Transverse colon (tissue), 4 donors: Measurements from ENCODE around the gene PRR5L. TPM values are rescaled to one million over a fixed set of nuclear protein-coding genes. Genes with fewer than 3 reads are reported as not detected.
A peak's percentile ranks its signal among the peaks of the same experiment; 100 is the strongest.

Experiments
- DNase-seq: peaks from one replicate; pipeline ENCODE4 v3.0.0-alpha.2; 2019
- H3K27ac ChIP-seq, 4 donors: fragments of 200-600 bp; sonication (generic); 2 replicates each; pipeline ENCODE4 v1.5.1; 2016 to 2018; ENCODE audit warnings: inconsistent platforms in 4 of 4
- H3K27me3 ChIP-seq: fragments of 200-600 bp; sonication (generic); 2 replicates; pipeline ENCODE4 v1.5.1; 2017; ENCODE audit warnings: inconsistent platforms
- H3K36me3 ChIP-seq, 4 donors: fragments of 200-600 bp; sonication (generic); 2 replicates each; pipeline ENCODE4 v1.5.1; 2017 to 2019; ENCODE audit warnings: inconsistent platforms in 4 of 4
- H3K4me1 ChIP-seq, 4 donors: fragments of 200-600 bp; sonication (generic); 2 replicates each; pipeline ENCODE4 v1.5.1; 2017 to 2020; ENCODE audit warnings: inconsistent platforms in 4 of 4
- H3K4me3 ChIP-seq, 4 donors: fragments of 200-600 bp; sonication (generic); 1 replicate in 1 of 4; 2 replicates in 3 of 4; pipeline versions ENCODE4 v1.5.1 to v1.6.1; 2017 to 2019; ENCODE audit warnings: inconsistent platforms in 4 of 4
- H3K9me3 ChIP-seq, 2 donors: fragments of 200-600 bp; sonication (generic); 2 replicates each; pipeline ENCODE4 v1.5.1; 2017 to 2019; ENCODE audit warnings: inconsistent platforms in 2 of 2
- EP300 ChIP-seq: sonication (generic); formaldehyde crosslinking; IDR thresholded peaks from one replicate; pipeline ENCODE4 v1.6.1; 2017; ENCODE audit warnings: antibody characterized with exemption, low read depth
- POLR2A ChIP-seq: fragments of 450-650 bp; IDR thresholded peaks from one replicate; pipeline ENCODE4 v1.6.1; 2016; ENCODE audit warnings: antibody characterized with exemption, mild to moderate bottlenecking, moderate library complexity
- POLR2AphosphoS5 ChIP-seq, 3 donors: sonication (generic); formaldehyde crosslinking; IDR thresholded peaks; one replicate each; pipeline ENCODE4 v1.6.1; 2016; ENCODE audit warnings: antibody characterized with exemption in 3 of 3
- WGBS, 2 donors: methylation state at CpG; one replicate each; pipeline ENCODE4 v1.1.5; 2018; ENCODE audit warnings: low coverage in 1 of 2; 5-methylcytosine and 5-hydroxymethylcytosine counted together
- in situ Hi-C, 4 donors: fragments of 200-750 bp; cut with MboI; loops; one replicate each; pipeline versions ENCODE4 v1.15.0 to v1.15.1; 2017; ENCODE audit warnings: low sequenced_read_pairs in 3 of 4, low pct_ligation_motif_present in 1 of 4, low pct_unique_long_range_greater_than_20kb in 1 of 4
- intact Hi-C: fragments of 100-400 bp; cut with DNase I; formaldehyde crosslinking; loops from one replicate; pipeline ENCODE4 v1.15.1; 2023; ENCODE audit warnings: low total_unique reads
- total RNA-seq, 4 donors: library from RNA; depleted of rRNA; stranded (reverse); fragments of >200 nt; gene quantifications; one replicate each; pipeline ENCODE4 v1.1.0, GENCODE V29; 2016
- TF ChIP-seq, protein P1 (sequence below), 5 experiments: fragments of 200-600 bp in 3 of 5; fragments of 450-650 bp in 2 of 5; sonication (generic) in 3 of 5; IDR thresholded peaks; 1 replicate in 2 of 5; 2 replicates in 3 of 5; pipeline ENCODE4 v1.5.1; 2016 to 2017; ENCODE audit warnings: antibody characterized with exemption in 5 of 5, inconsistent platforms in 3 of 5, mild to moderate bottlenecking in 2 of 5, moderate library complexity in 1 of 5

PRR5L gene
- total RNA-seq, 4 donors from 2014 or later = 203 to 418 (median 251) TPM

DNA sequence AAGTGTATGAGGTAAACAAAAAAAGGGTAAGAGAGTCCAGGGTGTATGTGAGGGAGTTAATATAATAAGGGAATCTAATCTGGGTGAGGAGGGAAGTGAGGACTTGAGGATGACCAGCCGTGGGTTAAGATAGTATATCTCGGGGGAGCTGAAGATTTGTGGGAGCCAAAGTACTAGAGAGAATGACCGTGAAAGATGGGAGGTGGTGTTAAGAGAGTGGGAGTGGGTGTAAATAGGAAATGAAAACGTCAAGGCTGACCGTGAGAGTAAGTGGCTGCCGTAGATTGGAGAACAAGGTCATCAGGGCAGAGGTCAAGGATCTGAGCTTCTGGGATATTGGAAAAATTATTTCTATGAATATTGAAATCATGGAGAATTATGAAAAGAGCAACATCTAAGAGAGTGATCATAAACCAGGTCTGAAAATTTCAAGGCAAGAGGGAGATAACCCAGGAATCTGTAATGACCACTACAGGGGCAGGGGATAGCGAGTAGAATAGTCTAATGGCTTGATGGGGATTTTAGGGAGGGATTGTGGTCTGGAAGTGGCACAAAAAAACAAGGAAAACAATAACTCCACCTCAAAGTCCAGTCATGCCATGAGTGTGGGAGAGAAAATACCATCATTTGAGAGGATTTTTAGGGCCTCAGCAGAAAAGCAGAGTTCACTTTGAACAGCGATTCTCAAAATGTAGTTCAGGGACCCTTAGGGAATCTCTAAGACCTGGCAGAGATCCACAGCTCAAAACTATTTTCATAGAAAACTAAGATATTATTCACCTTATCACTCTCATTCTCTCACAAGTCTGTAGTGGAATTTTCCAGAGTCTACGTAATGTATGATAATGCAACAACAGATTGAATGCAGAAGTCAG is 72.0 kb downstream of the PRR5L start:
- Histone ChIP-seq H3K4me1 (peaks cover 19 to 52% (median 30%) of the 10 kb centered on the region in 4 donors), H3K36me3 (no peaks in the 10 kb centered on the region), H3K27me3 (no peaks in the 10 kb centered on the region), H3K4me3 (no peak overlapping the region), H3K27ac (no peak overlapping the region), H3K9me3 (no peaks in the 10 kb centered on the region)
- 72 to 76% methylated on average over 7 to 9 of the region's 9 CpGs for WGBS, 2 donors
- no peak for DNase-seq
- TF ChIP-seq POLR2A (no peak), EP300 (no peak), POLR2AphosphoS5 (IDR thresholded peaks at IDR 0.05) (no peak)
- TF ChIP-seq, protein P1, sequence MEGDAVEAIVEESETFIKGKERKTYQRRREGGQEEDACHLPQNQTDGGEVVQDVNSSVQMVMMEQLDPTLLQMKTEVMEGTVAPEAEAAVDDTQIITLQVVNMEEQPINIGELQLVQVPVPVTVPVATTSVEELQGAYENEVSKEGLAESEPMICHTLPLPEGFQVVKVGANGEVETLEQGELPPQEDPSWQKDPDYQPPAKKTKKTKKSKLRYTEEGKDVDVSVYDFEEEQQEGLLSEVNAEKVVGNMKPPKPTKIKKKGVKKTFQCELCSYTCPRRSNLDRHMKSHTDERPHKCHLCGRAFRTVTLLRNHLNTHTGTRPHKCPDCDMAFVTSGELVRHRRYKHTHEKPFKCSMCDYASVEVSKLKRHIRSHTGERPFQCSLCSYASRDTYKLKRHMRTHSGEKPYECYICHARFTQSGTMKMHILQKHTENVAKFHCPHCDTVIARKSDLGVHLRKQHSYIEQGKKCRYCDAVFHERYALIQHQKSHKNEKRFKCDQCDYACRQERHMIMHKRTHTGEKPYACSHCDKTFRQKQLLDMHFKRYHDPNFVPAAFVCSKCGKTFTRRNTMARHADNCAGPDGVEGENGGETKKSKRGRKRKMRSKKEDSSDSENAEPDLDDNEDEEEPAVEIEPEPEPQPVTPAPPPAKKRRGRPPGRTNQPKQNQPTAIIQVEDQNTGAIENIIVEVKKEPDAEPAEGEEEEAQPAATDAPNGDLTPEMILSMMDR (IDR thresholded peaks at IDR 0.05) = no peak
- intact Hi-C loops (no loop called here), in situ Hi-C loops (no loop called here)

DNA sequence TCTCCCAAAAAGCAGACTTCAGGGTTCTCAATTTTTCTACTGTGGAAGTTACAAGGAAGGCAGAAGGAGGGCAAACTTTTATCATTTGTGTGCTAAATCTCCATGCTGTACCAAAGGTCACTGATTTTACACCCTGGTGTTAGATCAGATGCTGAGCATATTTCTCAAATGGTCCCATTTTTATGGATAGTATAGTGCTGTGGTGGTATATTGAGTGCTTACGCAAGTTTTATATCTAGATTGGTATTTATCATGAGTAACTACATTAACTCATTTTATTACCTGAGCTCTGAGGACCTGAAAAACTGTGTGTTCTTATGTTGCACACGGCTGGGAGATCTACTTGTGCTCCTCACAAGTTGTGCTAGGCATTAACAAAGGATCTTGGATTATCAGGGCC is 75.1 kb downstream of the PRR5L start:
- H3K36me3 ChIP-seq = no peaks in the 10 kb centered on the region
- in situ Hi-C loops = no loop called here
- no peaks in the 10 kb centered on the region for H3K9me3 ChIP-seq
- peaks cover 7 to 47% (median 28%) of the 10 kb centered on the region in 4 donors for H3K4me1 ChIP-seq
- intact Hi-C loops = no loop called here
- H3K27ac ChIP-seq = peak overlapping the region; percentile 75 to 87 (median 82)
- no peak overlapping the region for H3K4me3 ChIP-seq
- no peaks in the 10 kb centered on the region for H3K27me3 ChIP-seq
- DNase-seq = no peak
- TF ChIP-seq POLR2A (no peak), POLR2AphosphoS5 (IDR thresholded peaks at IDR 0.05) (peak in 1 of 3 donors; percentile 57)
- TF ChIP-seq, protein P1 (IDR thresholded peaks at IDR 0.05) = peak in 1 of 5 experiments; percentile 12
- WGBS, 2 donors = 62 to 71% methylated on average over 1 to 2 of the region's 2 CpGs

DNA sequence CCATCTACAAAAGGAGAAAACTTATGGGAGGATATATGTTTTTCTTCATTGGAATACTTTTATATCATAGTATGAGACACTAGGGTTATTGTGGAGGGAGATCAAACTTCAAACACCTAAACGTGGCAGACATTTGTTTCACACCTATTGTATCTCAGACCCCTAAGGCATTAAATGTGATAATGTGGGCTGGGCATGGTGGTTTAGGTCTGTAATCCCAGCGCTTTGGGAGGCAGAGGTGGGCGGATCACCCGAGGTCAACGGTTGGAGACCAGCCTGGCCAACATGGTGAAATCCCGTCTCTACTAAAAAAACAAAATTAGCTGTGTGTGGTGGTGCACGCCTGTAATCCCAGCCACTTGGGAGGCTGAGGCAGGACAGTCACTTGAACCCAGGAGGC is 75.5 kb downstream of the PRR5L start:
- in situ Hi-C loops (no loop called here), intact Hi-C loops (no loop called here)
- Histone ChIP-seq H3K4me1 (peaks cover 7 to 46% (median 28%) of the 10 kb centered on the region in 4 donors), H3K9me3 (no peaks in the 10 kb centered on the region), H3K27ac (peak overlapping the region; percentile 75 to 87 (median 82)), H3K27me3 (no peaks in the 10 kb centered on the region), H3K36me3 (no peaks in the 10 kb centered on the region), H3K4me3 (no peak overlapping the region)
- WGBS, 2 donors = 59 to 100% methylated on average over 1 to 7 of the region's 7 CpGs
- no peak for DNase-seq
- TF ChIP-seq, protein P1 (IDR thresholded peaks at IDR 0.05) = no peak
- no peak for TF ChIP-seq EP300
- no peak for TF ChIP-seq POLR2A
- no peak for TF ChIP-seq POLR2AphosphoS5 (IDR thresholded peaks at IDR 0.05)

DNA sequence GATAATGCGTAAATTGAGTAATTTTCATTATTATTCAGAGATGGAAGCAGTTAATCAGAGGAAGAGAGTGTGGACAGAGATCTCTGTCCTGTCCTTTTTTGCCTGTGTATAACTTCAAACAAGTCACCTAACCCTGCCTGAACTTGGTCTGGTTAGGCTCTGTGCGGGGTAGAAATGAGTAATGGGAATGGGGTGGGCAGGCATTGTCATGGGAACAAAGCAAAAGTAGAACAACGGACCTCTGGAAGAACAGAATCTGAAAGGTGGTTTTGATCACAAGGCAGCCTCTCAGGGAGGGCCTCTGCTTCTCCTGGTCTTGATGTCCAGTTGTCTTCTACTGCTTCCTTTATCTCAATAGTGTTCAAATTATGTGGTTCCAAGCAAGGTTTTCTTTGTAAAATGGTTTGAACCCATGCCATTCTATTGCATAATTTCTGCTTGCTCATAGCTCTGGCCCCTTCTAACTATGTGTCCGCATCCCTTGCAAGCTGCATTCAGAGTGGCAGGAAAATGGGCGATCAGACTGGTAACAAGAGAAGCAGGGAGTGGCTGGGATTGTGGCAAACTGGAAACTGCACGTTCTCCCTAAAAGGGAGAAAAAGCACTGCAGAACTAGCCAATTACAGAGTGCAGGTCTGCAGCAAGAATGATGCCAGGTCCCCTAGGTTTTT is 76.1 kb downstream of the PRR5L start:
- in situ Hi-C loops (no loop called here), intact Hi-C loops (no loop called here)
- TF ChIP-seq POLR2A (no peak), EP300 (no peak), POLR2AphosphoS5 (IDR thresholded peaks at IDR 0.05) (no peak)
- TF ChIP-seq, protein P1 (IDR thresholded peaks at IDR 0.05) = no peak
- Histone ChIP-seq H3K4me3 (no peak overlapping the region), H3K36me3 (no peaks in the 10 kb centered on the region), H3K4me1 (peaks cover 7 to 46% (median 28%) of the 10 kb centered on the region in 4 donors), H3K27ac (peak overlapping the region; percentile 75 to 87 (median 82)), H3K9me3 (no peaks in the 10 kb centered on the region), H3K27me3 (no peaks in the 10 kb centered on the region)
- 63 to 67% methylated on average over 6 of the region's 6 CpGs for WGBS, 2 donors
- DNase-seq = no peak
